Measurements from ENCODE around the gene ZNF485.
"Not testable (repeated sequence)": the region's sequence is repeated elsewhere in the genome, so short reads cannot be mapped to it uniquely, and the experiment has no call there.

The ZNF485 gene

GRCh38 chr10:43607199-43607573, 948 bp downstream of the ZNF485 start:
- DNase-seq, result no peak

DNA sequence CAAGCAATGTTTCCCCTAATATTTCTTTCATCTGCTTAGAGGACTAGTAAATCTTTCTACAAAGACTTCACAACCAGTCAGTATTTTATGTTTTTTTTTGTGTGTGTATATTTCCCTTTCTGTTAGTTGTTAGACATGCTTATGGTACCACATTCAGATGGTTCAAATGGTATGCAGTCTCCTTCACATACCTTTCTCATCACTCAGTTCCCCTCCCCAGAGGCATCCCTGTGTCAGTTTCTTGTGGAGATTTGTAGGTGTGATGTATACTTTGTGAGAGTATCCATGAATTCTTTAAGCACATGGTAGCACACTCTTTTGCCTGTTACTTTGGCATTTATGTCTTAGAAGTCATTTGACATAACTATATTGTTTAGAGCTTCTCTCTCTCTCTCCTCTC, 4.4 kb downstream of the ZNF485 start:
- DNase-seq, result no peak

DNA sequence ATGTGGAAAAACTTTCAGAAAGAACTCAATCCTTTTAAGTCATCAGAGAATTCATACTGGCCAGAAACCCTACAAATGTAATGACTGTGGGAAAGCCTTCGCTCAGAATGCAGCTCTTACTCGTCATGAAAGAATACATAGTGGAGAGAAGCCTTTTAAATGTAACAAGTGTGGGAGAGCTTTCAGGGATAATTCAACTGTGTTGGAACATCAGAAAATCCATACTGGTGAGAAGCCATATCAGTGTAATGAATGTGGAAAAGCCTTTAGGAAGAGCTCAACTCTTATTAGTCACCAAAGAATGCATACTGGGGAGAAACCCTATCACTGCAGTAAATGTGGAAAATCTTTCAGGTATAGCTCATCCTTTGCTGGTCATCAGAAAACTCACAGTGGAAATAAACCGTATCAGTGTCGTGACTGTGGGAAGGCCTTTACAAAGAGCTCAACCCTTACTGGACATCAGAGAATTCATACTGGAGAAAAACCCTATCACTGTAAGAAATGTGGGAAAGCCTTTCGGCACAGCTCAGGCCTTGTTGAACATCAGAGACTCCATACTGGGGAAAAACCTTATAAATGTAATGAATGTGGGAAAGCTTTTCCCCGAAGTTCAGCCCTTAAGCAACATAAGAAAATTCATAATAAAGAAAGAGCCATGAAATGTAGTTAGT, 10.6 kb downstream of the ZNF485 start:
- DNase-seq, result no peak

DNA sequence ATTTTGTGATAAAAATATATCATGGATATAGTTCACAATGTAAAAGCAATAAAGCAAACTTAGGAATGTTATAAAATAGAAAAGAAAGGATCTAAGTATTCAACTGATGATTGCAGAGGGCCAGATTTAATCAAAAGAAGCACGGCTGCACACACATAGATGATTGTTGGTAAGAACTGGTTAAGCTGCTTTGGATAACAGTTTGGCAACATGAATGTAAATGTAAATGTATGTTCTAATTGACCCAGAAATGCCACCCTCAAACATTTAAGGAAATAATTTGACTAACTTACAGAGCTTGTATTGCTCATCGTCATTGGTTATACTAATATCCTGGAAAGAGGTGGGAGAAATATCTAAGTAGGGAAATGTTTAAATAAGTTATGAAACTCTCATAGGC, 13.1 kb downstream of the ZNF485 start:
- no peak for DNase-seq

- no peak for DNase-seq
These were observed 15.8 kb downstream of the ZNF485 start for GRCh38 chr10:43622038-43622437.

GRCh38 chr10:43623351-43623750, 17.1 kb downstream of the ZNF485 start:
- no peak for DNase-seq

GRCh38 chr10:43627942-43628341, 21.7 kb downstream of the ZNF485 start:
- no peak for DNase-seq

DNA sequence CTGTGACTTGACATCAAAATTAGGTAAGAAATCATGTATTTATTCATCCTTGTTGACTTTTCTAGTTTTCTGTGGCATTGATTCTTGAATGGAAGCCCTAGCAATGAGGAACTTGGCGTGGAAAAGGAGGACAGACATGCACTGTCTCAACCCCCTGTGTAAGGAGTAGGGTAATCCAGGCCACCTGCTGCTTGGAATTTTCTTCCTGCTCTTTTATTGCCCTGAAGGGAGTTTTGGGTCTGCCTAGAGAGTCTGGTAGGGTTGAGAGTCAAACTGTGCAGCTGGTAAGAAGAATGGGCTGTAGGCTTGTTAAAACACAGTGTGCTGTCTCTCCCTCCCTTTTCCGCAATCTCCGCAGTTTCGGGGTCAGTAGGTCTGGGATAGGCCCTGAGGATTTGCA, 22.7 kb downstream of the ZNF485 start:
- DNase-seq, result no peak

DNA sequence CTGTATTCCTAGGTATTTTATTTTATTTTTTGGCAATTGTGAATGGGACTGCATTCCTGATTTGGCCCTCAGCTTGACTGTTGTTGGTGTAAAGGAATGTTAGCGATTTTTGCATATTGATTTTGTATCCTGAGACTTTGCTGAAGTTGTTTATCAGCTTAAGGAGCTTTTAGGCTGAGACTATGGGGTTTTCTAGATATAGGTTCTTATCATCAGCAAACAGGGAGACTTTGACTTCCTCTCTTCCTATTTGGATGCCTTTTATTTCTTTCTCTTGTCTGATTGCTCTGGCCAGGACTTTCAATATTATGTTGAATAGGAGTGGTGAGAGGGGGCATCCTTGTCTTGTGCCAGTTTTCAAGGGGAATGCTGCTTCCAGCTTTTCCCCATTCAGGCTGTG, 29.6 kb downstream of the ZNF485 start:
- DNase-seq, result not testable (repeated sequence)

- no peak for DNase-seq
These were observed 34.4 kb downstream of the ZNF485 start for GRCh38 chr10:43640603-43641002.

GRCh38 chr10:43644252-43644651, 38.0 kb downstream of the ZNF485 start:
- no peak for DNase-seq

DNA sequence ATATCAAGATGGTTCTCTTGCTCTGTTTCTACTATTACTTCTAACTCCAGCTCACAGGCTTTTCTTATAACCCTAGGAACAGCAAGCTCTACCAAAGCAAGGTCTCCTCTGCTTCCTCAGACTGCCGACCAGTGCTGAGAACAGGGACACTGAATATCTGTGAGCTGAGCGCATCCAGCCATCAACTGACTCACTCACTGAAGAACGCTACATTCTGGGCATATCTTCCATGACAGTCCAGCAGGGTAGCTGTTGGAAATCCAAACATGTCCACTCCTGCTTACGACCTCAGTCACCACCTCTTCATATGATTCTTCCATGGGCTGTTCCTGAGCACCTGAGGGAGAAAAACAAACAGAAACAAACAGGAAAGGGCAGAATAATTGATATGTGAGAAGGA, 39.6 kb downstream of the ZNF485 start:
- no peak for DNase-seq

GRCh38 chr10:43647576-43647975, 41.3 kb downstream of the ZNF485 start:
- DNase-seq, result no peak

DNA sequence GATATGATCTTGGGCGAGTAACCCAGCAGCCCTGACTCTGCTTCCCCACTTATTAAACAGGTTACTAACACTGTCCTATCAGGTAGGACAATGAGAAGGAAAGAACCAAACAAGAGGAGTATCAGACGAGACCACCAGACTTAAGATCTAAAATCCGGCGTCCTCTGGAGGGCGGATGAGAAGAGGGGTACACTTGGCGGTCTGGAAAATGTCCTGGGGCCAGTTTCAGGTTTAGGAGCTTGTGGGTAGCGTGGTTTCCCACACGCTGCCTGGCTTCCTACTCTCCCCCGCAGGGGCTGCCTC, 41.8 kb downstream of the ZNF485 start:
- no peak for DNase-seq

DNA sequence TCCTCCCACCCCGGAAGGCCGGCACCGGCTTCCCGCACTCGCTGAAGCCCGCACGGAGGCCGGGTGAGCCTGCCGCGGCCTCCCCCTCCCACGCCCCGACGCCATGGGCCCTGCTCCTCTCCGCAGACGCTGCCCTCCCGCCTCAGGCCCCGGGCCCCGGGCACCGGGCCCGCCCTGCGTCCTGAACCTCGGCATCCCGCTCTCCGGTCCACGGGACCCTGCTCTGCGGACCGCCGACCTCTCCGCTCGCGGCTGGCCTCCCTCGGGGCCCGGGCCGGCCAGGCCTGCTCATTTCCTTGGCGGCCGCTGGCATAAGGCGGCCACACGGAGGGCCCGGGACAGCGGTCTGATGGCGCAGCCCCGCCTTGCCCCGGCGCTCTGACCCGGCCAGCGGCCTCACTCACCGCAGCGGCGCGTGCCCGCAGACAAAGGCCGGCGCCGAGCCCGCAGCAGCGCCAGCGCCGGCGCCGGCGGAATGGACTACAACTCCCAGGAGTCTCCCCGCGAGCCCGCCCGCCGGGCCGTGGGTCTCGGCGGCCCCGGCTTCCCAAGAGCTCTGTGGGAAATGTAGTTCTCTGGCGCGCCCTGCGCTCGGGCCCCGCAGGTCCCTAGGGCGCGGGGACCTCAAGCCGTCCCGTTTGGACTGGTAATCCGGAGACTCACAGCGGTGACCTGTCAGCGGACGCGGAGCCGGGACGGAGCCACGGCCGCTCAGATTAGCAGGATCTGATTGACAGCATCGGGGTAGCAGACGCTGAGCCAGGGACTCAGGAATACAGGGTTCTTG, 42.4 kb downstream of the ZNF485 start, which contains the start of gene ZNF32:
Gene ZNF32 (minus strand): TSS at position 484 of the 787 bp plus-strand sequence. CDS start 2,748 bp downstream, outside the sequence.
- DNase-seq, result peak; percentile 90

DNA sequence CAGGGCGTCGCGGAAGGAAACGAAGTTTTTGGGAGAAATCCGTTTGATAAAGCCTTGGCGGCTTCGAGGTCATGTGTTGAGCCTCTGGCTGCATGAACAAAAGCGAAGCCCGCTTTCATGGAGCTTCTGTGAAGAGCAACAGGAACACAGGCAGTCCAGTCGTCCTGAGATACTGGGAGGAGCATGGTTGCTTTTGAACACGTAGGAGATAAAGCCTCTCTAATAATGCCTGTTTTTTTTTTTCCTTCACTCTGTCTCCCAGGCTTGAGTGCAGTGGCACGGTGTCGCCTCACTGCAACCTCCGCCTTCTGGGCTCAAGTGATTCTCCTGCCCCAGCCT, 42.9 kb downstream of the ZNF485 start:
- DNase-seq, result no peak

DNA sequence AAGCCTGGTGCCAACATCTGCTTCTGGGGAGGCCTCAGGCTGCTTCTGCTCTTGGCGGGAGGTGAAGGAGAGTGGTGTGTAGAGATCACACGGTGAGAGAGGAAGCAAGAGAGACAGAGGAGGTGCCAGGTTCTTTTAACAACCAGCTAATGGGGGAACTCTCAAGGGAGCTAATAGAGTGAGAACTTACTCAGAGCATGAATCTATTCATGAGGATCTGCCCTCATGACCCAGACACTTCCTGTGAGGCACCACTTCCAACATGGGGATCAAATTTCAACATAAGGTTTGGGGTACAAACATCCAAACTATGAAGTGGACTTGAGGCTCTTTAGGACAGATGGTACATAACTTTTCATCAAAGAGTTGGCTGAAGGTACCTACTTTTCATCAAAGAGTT, 47.5 kb downstream of the ZNF485 start:
- DNase-seq, result no peak

DNA sequence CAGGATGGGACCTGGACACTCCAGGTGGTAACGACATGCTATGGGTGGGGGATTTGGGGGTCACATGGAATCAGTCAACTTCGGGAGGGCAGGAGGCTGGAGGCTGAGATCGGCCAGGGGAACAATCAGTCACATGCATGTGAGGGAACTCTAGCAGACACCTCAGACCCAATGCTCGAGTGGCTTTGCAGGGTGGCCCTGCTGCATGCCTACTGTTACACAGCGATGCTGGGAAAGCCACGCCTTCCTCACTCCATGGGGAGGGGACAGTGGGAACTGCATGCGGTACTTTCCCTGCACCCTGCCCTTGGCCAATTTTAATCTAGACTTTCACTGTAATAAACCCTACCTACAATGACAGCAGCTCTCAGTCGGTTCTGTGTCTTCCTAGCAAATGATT, 49.1 kb downstream of the ZNF485 start:
- DNase-seq, result no peak

DNA sequence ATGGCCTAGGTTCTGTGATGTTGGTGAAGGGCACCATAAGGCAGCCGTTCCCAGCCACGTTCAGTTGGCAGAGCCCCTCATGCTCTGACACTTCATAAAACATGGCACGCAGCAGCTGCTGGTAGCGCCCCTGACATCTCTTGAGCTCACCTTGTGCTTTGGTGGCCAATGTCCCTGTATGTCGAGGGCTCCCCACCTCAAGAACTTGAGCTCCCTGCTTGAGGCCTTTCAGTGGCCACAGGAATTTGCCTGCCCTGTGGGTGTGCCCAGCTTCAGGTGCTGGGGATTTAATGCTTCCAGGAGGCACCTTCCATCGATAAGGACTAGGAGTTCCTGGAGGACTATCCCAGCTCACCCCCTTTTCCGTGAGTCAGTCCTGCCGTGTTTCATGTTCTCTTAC, 52.0 kb downstream of the ZNF485 start:
- DNase-seq, result no peak

GRCh38 chr10:43665054-43665453, 58.8 kb downstream of the ZNF485 start:
- no peak for DNase-seq

GRCh38 chr10:43666552-43666951, 60.3 kb downstream of the ZNF485 start:
- DNase-seq, result no peak

GRCh38 chr10:43667317-43667731, 61.1 kb downstream of the ZNF485 start:
- DNase-seq, result peak; percentile 82

All from islet precursor cell (in vitro differentiated cells).